ENCODE results near the gene TAS2R60. TPM values are rescaled to one million over a fixed set of nuclear protein-coding genes. Genes with fewer than 3 reads are reported as not detected.
A peak's percentile ranks its signal among the peaks of the same experiment; 100 is the strongest.
"Not testable (repeated sequence)": the region's sequence is repeated elsewhere in the genome, so short reads cannot be mapped to it uniquely, and the experiment has no call there.

Gene TAS2R60
- polyA plus RNA-seq, 6 donors from 2014 or later, result not detected

DNA sequence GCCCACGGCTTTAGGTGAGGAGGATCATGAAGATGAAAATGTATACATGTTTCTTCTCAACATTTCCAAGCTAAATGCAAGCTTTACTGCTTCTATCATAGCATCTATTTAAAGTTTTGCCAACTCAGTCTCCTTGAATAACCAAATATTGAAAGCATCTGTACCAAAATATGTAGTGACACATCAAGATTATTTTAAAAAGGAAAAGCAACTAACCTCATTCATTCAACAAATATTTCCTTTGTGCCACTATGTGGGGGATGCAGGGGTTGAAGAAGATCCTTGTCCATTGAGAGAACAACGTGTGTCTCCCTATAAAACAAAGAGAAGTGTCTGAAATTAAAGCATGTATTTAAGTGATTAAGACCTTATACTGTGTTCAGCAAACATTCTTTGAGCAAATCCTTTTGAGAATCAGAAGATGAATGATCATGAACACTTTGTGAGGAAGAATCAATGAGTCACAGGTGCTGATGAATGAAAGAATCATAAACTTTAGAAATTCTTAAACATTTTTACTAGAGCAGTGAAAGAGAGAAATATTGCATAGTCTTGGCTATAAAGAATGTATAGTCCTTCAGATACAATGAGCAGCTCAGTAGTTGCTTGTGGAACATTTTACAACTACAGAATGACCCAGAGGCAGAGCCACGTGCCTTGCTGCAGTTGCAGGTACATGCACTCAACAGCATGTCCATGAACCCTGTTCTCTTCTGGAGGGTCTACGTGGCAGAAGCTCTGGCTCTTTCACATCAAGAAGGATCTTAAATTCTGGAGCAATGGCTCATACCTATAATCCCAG is 13.9 kb downstream of the TAS2R60 start:
- Mint-ChIP-seq H3K36me3 (no peaks in the 10 kb centered on the region), H3K27ac (no peak overlapping the region), H3K4me1 (no peaks in the 10 kb centered on the region), H3K4me3 (no peak overlapping the region), H3K9me3 (peaks cover 2 to 17% (median 6%) of the 10 kb centered on the region in 7 donors), H3K27me3 (peaks cover 8 to 13% (median 13%) of the 10 kb centered on the region in 3 donors)
- DNase-seq (no peak), ATAC-seq (ENCODE audit: low read depth in 2 of 2) (no peak)

DNA sequence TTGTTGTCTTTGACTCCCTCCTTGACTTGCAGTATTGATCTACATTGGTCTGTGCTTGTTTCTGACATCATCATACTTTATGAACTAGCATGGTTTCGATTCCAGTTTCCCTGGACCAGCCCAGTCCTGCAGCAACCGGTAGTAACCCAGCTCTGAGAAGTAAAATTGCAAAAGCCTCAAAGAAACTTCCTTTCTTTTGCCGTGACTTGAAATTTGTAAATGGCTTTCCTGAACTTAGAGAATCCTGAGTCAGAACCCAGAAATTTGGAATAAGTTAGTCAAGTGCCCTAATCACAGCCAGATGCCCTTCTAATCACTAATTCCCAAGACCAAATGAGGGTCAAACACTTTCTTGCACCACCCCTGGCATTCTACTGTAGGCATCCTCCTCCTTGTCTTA is 15.0 kb downstream of the TAS2R60 start:
- no peak for DNase-seq
- no peaks in the 10 kb centered on the region for H3K4me1 Mint-ChIP-seq
- peaks cover 5 to 8% (median 7%) of the 10 kb centered on the region in 3 donors for H3K27me3 Mint-ChIP-seq

DNA sequence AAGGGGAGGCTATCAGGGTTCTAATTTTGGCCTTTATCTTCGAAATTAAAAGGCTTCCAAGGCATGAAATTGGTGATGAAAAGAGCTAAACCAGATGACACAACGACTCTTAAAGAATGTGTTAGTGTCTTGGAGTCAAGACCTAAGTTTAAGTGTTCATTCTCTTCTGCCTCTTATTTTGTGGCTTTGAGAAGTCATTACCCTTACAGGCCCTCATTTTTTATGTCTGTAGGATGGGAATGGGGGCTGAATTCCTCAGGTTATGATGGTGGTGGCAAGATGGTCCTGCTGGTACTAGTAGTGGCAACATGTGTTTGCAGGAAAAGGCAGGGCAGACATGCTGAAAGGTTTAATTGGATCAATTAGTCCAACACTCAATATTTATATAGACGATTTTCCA is 15.4 kb downstream of the TAS2R60 start:
- Mint-ChIP-seq H3K9me3 (peaks cover 4 to 27% (median 9%) of the 10 kb centered on the region in 7 donors), H3K4me3 (no peak overlapping the region), H3K4me1 (no peaks in the 10 kb centered on the region), H3K27ac (no peak overlapping the region), H3K27me3 (peaks cover 5 to 8% (median 7%) of the 10 kb centered on the region in 3 donors), H3K36me3 (no peaks in the 10 kb centered on the region)
- ATAC-seq (ENCODE audit: low read depth in 2 of 2) (no peak), DNase-seq (no peak)

More for the DNA sequence above, 15.0 kb downstream of the TAS2R60 start:
- Mint-ChIP-seq H3K9me3 (peaks cover 4 to 27% (median 9%) of the 10 kb centered on the region in 7 donors), H3K27ac (peak overlapping the region in 1 of 6 donors; percentile 31), H3K36me3 (no peaks in the 10 kb centered on the region), H3K4me3 (no peak overlapping the region)
- no peak for ATAC-seq (ENCODE audit: low read depth in 2 of 2)

DNA sequence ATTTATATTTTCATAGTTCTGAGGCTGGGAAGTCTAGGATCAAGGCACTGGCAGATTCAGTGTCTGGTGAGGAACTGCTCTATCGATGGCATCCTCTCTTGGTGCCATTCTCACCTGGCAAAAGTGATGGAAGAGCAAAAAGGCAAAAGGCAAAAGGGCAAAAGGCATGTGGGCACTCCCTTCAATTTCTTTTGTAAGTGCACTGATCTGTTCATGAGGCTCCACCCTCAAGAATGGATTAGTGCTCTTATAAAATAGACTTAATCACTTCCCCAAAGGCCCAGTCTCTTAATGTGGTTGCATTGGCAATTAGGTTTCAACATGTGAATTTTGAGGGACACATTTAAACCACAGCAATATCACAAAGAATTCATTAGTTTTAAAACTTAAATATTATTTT is 16.1 kb downstream of the TAS2R60 start:
- Mint-ChIP-seq H3K36me3 (no peaks in the 10 kb centered on the region), H3K4me3 (no peak overlapping the region), H3K9me3 (peaks cover 4 to 27% (median 9%) of the 10 kb centered on the region in 7 donors), H3K27me3 (peaks cover 5 to 8% (median 7%) of the 10 kb centered on the region in 3 donors), H3K27ac (no peak overlapping the region), H3K4me1 (no peaks in the 10 kb centered on the region)
- ATAC-seq (ENCODE audit: low read depth in 2 of 2) (no peak), DNase-seq (no peak)

DNA sequence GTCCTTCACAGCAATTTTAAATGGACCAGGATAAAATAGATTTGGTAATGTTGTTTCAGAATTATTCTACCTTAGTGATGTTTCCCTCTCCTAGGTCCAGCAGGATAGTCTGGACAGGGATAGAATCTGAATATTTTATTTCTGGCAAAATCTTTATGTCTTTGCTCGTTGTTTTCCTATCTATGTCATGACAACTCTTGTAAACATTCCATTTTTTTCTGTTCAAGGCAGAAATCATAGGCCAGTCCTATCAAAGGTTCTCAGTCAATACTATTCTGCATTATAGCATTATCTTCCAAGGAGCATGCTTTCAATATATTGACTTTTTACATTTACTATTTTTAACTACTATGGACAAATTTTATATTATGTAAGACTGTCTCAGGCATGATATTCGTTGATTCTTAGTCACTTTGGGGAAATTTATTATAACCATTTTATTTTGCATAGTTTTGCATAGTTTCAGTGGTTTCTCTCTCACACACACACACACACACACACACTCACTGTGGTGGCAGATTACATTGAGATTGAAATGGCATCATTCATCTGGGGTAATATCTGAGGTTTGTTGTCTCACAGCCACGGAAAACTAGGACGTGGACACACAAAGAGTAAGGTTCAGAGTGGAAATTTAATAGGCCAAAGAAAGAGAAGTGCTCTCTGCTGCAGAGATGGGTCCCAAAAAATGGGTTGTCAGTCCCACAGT is 17.2 kb downstream of the TAS2R60 start:
- no peak overlapping the region for H3K27ac Mint-ChIP-seq
- H3K27me3 Mint-ChIP-seq, result peaks cover 5 to 17% (median 12%) of the 10 kb centered on the region in 3 donors
- H3K4me3 Mint-ChIP-seq, result no peak overlapping the region
- DNase-seq (no peak), ATAC-seq (ENCODE audit: low read depth in 2 of 2) (no peak)
- H3K36me3 Mint-ChIP-seq, result no peaks in the 10 kb centered on the region
- H3K4me1 Mint-ChIP-seq, result no peaks in the 10 kb centered on the region
- H3K9me3 Mint-ChIP-seq, result peaks cover 4 to 27% (median 9%) of the 10 kb centered on the region in 7 donors

DNA sequence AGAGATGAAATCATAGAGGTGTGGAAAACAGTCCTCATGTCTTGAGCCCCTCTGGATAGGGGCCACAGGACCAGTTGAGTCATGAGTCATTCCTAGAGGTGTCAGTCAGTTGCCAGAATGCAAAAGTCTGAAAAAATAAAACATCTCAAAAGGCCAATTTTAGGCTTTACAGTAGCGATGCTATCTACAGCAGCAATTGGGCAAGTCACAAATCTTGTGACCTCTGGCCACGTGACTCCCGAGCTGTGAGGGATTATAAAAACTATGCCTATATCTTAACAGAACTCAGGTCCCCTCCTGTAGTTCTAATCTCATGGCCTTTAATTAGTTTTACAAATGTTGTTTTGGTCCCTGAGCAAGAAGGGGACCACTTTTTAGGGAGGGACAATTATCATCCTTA is 18.8 kb downstream of the TAS2R60 start:
- Mint-ChIP-seq H3K27ac (no peak overlapping the region), H3K27me3 (peaks cover 9 to 20% (median 15%) of the 10 kb centered on the region in 3 donors), H3K9me3 (peaks cover 5 to 27% (median 9%) of the 10 kb centered on the region in 7 donors), H3K36me3 (no peaks in the 10 kb centered on the region), H3K4me3 (no peak overlapping the region), H3K4me1 (no peaks in the 10 kb centered on the region)
- ATAC-seq (ENCODE audit: low read depth in 2 of 2) (no peak), DNase-seq (no peak)

DNA sequence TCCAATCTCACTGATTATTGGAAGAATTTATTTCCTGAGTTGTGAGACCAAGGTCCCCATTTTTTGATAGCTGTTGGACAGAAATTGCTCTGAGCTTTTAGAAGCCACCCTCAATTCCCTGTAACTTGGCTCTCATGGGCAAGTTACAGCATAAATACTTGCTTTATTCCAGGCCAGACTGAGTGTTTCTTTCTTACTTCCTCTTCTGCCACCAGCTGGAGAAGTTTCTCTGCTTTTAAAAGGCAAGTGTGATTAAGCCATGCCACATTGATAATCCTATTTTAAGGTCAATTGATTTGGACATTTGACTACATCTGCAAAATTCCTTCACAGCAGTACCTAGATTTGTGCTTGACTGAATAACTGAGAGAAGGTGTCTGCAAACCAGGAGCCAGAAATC is 20.3 kb downstream of the TAS2R60 start:
- Mint-ChIP-seq H3K36me3 (no peaks in the 10 kb centered on the region), H3K4me1 (no peaks in the 10 kb centered on the region), H3K4me3 (no peak overlapping the region), H3K9me3 (peaks cover 5 to 27% (median 9%) of the 10 kb centered on the region in 7 donors), H3K27me3 (peaks cover 4 to 25% (median 17%) of the 10 kb centered on the region in 3 donors), H3K27ac (no peak overlapping the region)
- DNase-seq (no peak), ATAC-seq (ENCODE audit: low read depth in 2 of 2) (no peak)

DNA sequence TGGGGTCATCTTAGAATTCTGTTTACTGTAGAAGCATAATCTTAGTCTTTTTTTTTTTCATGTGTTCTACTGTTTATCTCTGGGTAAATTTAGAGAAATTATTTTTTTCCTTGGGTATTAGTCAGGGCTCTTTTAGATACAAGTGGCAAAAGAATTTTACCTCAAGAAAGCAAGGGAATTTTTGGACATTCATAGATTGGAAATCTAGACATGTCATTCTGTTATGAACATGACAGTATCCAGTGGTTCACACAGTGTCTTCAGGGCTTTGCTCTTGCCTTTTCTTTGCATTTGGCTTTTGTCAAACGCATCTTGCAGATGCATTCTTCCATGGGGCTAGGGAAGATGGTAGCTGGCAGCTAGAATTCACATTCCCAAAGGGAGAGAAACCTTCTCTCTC is 20.7 kb downstream of the TAS2R60 start:
- H3K9me3 Mint-ChIP-seq, result peaks cover 5 to 27% (median 9%) of the 10 kb centered on the region in 7 donors
- no peak overlapping the region for H3K27ac Mint-ChIP-seq
- H3K4me3 Mint-ChIP-seq, result no peak overlapping the region
- no peak for DNase-seq
- peaks cover 4 to 25% (median 17%) of the 10 kb centered on the region in 3 donors for H3K27me3 Mint-ChIP-seq
- no peak for ATAC-seq (ENCODE audit: low read depth in 2 of 2)
- no peaks in the 10 kb centered on the region for H3K36me3 Mint-ChIP-seq
- no peaks in the 10 kb centered on the region for H3K4me1 Mint-ChIP-seq

DNA sequence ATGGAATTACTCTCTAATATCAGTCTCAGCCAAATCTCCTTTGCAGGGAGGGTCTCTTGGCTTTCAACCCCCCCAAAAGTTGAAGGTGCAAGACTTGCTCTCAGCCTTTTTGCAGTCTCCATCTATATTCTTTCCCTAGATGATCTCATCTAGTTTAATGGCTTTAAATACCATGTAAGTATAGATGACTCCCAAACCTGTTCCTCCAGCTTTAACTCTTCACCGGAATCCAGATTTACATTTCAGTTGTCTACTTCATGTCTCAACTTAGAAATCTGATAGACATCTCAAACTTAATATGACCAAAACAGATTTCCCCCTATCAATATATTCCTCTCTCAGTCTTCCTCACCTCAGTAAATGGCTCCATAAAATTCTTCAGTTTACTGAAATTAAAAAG is 24.5 kb downstream of the TAS2R60 start:
- Mint-ChIP-seq H3K4me3 (no peak overlapping the region), H3K9me3 (peaks cover 0 to 24% (median 13%) of the 10 kb centered on the region in 7 donors), H3K27ac (no peak overlapping the region), H3K36me3 (peaks cover 9 to 12% of the 10 kb centered on the region in 2 donors), H3K4me1 (no peaks in the 10 kb centered on the region), H3K27me3 (peaks cover 18 to 34% (median 30%) of the 10 kb centered on the region in 3 donors)
- no peak for ATAC-seq (ENCODE audit: low read depth in 2 of 2)
- DNase-seq, result no peak

DNA sequence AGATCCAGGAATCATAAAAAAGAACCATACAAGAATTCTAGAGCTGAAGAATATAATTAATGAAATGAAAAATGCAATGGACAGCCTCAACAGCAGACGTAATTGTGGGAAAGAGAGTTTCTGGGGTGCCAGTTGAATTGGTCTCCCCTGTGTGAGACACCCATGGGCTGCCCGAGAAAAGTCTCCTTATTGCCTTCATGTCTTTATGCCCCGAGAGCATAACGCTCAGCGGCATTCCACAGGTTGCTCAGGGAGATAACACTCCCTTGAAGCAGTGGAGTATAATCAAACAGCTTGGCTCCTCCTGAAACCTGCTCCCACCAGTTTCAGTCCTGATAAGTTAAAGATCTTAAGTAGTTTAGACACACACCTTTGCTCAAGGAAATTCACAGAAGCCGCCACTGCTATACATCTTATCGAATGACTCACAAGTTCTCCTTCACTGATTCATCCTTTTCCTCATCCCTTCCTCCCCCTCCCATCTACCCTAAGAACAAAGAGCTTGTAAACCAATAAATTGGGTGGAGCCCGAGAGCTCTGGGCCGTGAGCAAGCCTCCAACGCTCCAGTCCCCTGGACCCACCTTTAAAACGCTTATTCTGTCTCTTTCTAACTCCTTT is 28.9 kb downstream of the TAS2R60 start:
- ATAC-seq (ENCODE audit: low read depth in 2 of 2); H3K4me1 Mint-ChIP-seq; DNase-seq; H3K27ac Mint-ChIP-seq; H3K4me3 Mint-ChIP-seq: not testable (repeated sequence)
- Mint-ChIP-seq H3K9me3 (peaks cover 0 to 28% (median 12%) of the 10 kb centered on the region in 7 donors), H3K27me3 (peaks cover 13 to 24% (median 24%) of the 10 kb centered on the region in 3 donors), H3K36me3 (peaks cover 9 to 12% of the 10 kb centered on the region in 2 donors)

DNA sequence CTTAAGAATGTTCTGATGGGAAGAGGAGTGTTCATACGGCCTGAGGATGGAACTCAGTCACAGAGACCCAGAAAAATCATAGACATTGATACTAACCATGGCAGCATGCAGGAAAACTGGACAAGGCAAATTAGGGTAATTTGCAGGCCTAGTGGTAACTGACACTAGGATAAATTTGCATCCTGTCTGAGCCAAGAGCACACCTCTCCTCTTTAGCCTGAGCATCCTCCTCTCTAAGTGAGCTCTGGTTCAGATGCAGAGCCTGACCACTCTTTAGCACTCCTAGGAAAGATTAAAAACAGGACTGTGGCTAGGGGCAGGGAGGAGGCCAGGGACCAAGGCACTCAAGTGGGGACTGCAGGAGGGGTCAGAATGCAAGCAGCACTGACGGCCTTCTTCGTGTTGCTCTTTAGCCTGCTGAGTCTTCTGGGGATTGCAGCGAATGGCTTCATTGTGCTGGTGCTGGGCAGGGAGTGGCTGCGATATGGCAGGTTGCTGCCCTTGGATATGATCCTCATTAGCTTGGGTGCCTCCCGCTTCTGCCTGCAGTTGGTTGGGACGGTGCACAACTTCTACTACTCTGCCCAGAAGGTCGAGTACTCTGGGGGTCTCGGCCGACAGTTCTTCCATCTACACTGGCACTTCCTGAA is 34.4 kb downstream of the TAS2R60 start, which contains the start of gene TAS2R41:
TSS of gene TAS2R41 (plus strand) at position 373 of the 650 bp plus-strand sequence. CDS start at position 373, 0 bp downstream.
- H3K4me3 Mint-ChIP-seq, result no peak within 1 kb of the TSS
- ATAC-seq (ENCODE audit: low read depth in 2 of 2) (no peak), DNase-seq (no peak)
- peaks cover under 1 to 3% (median 3%) of the 10 kb centered on the region in 3 donors for H3K27me3 Mint-ChIP-seq
- no peaks in the 10 kb centered on the region for H3K4me1 Mint-ChIP-seq
- peaks cover 0 to 9% (median 3%) of the 10 kb centered on the region in 7 donors for H3K9me3 Mint-ChIP-seq
- H3K27ac Mint-ChIP-seq, result peak within 1 kb of the TSS in 1 of 6 donors; percentile 56
- H3K36me3 Mint-ChIP-seq, result no peaks in the 10 kb centered on the region

DNA sequence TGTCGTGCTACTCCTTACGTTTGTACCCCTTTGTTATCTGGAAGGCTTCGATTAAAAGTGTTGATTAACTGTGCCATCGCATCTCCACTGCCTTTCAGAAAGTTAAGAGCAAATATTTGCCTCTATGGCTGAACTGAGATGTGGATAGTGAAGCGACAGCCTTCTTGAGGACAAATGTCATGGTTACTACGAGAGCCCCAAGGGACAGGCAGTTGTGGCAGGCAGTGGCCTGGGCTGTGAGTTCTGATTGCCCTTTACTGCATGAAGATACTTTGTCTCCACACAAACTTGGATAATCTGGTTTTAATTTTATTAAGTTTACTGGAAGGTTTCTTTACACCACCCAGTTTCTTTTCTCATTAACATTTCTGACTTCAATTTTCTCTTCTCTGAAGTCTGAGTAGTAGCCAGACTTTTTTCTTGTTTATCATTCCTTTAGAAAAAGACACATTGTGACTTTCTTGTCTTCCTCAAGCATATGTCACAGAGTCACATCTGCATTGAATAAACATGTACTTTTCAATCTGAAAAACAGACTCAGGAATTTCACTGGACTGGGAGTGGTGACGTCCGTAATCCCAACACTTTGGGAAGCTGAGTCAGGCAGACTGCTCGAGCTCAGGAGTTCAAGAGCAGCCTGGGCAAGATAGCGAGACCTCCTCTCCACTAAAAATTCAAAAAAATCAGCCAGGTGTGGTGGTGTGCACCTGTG is 36.0 kb downstream of the TAS2R60 start:
- Mint-ChIP-seq H3K4me1 (no peaks in the 10 kb centered on the region), H3K36me3 (no peaks in the 10 kb centered on the region), H3K9me3 (peaks cover 0 to 3% (median 0%) of the 10 kb centered on the region in 7 donors), H3K4me3 (no peak overlapping the region), H3K27me3 (no peaks in the 10 kb centered on the region), H3K27ac (no peak overlapping the region)
- no peak for DNase-seq
- ATAC-seq (ENCODE audit: low read depth in 2 of 2), result no peak
